ENCODE measurements around the gene MAGT1.
"Not testable (repeated sequence)": the region's sequence is repeated elsewhere in the genome, so short reads cannot be mapped to it uniquely, and the experiment has no call there.

MAGT1 gene

DNA sequence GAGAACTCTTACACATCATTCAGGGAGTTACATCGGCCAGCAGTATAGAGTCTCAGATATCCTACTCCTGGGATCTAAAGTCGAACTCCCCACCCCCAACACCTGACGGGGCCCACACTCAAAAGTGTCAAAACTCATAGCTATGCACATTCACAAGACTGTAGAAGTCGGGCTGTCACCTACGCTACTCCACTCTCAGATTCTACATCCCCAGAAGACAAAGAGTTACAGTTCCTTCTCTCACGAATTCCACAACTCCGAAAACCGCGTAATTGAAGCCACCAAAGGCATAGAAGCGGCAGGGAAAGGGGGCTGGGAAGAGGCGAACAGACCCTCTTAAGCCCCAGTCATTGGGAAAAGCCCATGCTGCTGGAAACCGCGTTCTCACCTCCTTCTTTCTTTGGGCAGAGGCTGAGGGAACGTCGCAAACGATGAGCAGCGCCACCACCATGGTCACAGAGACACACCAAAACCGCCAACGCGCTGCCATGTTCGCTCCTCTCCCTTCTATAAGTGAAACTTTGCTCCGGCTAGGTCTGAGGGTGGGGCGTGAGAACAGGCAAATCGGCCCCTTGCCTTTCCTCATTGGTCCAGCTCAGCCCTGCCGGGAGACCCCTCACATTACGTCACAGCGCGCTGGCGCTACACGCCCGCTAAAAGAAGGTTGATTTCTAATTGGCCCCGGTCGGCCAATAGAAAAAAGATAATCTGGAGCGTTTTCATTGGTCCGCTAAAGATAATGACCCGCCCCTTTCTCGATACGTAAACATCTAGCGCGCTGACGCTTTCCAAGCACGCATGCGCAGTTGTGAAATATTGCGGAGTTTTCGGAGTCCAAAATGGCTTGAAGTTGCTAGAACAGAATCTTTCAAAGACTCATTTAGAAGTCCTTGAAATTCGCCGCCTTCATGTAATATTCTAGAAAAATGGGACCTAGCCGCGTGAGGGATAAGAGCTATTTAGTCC is at the start of gene MAGT1:
Gene MAGT1, minus strand, starts transcription at position 515 of the 966 bp plus-strand sequence. Its CDS starts 25 bp downstream, at position 490.
- DNase-seq = peak; percentile 82 to 89

DNA sequence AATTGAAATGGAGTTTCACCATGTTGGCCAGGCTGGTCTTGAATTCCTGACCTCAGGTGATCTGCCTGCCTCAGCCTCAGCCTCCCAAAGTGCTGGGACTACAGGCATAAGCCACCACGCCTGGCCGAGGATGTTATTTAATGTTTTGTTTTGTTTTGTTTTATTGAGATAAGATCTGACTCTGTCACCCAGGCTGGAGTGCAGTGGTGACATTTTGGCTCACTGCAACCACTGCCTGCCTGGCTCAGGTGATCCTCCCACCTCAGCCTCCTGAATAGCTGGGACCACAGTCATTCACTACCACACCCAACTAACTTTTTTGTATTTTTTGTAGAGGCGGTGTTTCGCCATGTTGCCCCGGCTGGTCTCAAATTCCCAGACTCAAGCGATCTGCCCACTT is 49.8 kb upstream of the MAGT1 start:
- DNase-seq = not testable (repeated sequence)

DNA sequence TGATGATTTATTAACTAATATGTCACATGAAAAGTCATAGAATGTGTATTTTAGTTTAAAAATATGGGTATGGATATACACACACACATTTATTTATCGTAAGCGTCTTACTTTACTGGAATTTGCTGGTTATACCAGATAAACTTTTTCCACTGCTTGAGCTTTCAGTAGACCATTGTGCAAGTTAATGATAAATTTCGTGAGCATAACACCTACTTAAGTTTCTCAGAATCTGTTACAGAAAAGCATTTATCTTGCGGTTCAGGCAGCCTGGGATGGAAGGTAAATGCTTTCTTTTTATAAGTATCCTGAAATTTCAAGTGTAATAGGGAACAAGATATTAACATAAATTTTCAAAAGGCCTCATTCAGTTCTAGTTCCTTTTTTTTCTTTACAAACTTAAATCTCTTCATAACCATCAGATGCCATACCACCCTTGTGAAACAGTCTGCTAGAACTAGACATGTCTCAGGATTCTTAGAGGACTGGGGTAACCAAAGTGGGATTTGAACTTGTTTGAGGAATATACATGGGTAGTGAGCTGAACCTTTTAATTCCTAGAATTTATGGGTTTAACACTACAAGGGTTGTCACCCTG is 42.9 kb upstream of the MAGT1 start:
- DNase-seq = no peak

DNA sequence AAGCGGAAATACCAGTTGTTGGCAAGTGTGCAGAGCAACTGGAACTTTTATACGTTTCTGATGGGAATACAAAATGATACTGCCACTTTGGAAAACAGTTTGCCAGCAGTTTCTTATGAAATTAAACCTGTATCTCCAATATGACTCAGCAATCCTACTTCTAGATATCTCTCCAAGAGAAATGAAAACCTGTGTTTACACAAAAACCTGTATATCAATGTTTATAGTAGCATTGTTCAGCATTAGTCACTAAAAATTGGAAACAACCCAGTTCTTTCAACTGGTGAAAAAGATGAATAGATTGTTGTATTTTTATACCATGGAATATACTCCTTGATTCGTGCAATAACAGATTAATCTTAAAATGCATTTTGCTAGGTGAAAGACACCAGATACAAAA is 42.1 kb upstream of the MAGT1 start:
- no peak for DNase-seq

DNA sequence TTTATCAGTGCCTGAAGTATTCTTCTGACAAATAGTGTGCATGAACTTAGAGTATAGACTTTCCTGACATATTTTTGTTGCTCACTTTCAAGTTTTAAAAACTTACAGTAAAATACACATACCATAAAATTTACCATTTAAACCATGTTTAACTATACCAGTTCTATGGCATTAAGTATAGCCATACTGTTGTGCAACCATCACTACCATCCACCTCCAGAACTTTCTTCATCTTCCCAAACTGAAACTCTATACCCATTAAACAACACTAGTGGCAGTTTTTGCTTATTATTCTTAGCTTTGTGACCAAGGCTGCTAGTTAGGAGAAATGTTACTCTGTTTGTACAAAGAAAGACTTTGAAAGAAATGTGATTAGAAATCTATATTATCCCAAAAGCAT is 41.1 kb upstream of the MAGT1 start:
- no peak for DNase-seq

DNA sequence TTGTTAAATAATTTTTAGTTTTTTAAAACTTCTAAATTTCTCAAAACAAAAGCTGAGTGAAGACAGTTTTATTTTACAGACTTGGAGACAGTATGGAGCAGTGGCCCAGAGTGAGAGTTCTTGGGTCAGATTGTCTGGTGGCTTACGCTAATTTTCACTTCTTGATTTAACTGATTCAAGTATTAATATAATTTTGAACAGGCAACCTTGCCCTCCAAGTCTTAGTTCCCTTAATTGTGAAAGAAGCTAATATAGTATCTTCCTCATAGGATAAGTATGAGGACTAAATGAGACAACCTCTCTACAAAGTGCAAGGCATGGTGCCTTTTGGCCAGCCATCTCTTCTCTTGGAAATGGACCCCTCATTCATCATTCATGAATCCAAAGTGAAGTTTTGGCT is 40.7 kb upstream of the MAGT1 start:
- DNase-seq = no peak

DNA sequence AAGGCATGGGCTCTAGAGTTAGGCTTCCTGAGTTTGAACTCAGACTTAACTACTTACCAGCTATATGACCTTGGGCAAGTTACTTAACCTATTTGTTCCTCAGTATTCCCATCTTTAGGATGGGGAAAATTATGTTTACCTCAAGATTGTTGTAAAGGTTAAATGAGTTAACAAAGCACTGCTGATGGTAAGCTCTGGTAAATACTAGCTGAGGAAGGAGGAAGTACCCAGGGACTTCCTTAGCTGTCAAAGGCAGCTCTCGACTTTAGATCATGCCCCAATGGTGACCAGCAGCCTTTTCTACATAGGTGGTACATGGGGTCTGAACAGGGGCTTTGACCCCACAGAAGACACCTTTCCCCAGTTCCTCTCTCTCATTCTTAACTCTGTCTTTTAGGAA is 35.3 kb upstream of the MAGT1 start:
- no peak for DNase-seq

DNA sequence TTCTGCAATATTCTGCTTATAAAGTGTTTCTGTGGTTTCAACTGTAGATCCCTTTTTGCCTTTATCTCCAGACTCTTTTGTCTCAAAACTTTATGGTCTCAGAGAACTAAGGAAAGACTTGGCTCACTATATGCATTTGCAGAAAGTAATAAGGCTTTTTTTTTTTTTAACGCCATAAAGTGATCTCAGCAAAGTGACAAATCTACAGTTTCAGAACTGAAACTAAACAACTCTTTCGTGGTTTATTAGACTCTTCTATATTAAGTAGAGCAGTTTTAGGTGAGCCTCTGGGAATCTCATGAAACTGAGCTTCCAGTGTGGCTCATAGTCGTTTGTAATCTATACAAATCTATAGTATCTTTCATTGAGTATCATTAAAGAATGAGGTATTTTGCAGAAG is 30.5 kb upstream of the MAGT1 start:
- DNase-seq = no peak

DNA sequence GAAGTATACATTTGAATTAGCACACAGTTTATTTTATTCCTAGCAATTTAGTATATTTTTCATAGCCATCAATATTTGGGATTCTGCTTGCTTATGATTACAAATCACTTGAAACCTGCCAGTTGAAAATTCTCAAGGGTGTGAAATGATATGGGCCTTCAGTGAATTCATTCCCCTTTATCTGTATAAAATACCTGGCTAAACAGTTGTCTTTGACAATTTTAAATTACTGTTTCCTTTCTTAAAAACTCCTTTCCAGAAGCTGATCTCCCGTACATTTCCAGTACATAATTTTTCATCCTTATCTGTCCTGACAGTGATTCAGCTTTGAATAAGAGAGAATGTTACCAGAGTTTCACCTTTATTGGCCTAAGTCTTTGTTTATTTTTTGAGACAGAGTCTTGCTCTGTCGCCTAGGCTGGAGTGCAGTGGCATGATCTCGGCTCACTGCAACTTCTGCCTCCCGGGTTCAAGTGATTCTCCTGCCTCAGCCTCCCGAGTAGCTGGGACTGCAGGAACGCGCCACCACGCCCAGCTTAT is 29.2 kb upstream of the MAGT1 start:
- no peak for DNase-seq

DNA sequence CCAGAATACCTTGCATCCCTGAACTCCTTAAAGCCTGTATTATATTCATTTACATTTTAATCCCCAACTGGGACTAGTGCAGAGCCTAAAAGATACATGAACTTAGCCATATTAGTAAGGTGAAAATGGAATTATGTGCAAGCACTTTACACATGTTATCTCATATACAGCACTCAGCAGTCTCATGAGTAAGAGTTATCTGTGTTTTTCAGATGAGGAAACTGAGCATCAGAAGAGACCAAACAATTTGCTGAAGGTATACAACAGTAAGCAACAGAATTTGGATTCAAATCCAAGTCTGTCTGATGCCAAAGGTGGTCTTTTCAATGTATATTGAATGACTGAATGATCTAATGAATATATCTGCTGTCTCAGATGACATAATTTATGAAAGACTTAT is 27.6 kb upstream of the MAGT1 start:
- DNase-seq = no peak

DNA sequence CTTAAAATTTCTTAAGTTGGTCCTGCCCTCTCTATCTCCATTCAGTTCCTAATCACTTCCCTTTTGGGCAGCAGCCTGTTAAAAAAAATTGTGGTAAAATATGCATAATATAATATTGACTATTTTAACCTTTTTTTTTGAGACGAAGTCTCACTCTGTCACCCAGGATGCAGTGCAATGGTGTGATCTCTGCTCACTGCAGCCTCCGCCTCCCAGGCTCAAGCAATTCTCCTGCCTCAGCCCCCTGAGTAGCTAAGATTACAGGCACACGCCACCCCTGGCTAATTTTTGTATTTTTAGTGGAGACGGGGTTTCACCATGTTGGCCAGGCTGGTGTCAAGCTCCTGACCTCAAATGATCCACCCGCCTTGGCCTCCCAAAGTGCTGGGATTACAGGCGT is 24.1 kb upstream of the MAGT1 start:
- not testable (repeated sequence) for DNase-seq

DNA sequence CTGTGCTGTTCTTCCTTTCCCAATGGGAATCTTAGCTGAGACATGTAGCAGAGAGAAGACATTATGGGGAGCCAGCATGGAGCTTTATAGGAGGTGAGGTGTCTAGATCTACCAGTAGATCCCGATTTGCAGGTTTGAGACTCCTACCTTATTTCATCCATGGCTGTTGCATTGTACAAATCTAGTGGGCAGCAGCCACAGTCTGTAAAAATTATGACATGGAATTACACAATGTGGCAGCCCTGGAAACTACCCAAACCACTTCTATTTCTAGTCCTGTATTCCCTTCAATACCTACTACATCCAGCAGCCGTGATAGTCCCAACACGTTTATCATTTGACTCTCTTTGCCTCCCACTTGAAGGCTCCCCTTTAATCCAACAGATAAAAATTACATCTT is 23.3 kb upstream of the MAGT1 start:
- DNase-seq = no peak

DNA sequence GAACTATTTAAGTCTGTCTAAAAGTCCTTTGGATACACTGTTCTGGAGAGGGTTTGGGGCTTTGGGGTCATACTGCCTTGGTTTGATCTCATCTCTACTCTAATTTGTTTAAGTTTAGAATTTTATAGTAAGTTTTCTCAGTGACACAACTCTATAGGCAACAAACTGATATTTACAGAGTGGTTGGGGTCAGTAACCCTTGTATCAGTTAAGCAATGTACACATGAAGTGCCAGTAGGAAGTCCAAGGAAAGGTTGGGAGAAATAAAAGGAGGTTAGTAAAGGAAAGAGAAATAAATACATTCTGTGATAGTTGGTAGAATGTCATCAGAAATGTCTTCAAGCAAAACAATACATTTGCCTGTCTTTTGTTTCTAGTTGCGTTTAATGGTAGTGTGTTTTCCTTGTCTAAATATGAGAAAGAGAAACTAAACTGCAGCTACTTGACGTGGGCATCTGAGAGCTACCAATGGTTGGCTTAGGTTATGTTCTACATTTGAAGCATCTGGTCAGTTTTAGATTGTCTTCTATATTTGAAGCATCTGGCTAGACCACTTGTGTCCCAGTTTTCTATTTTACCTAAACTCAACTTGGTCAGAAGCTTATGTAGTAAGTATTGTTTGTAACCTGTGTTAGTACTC is 22.2 kb upstream of the MAGT1 start:
- DNase-seq = no peak

DNA sequence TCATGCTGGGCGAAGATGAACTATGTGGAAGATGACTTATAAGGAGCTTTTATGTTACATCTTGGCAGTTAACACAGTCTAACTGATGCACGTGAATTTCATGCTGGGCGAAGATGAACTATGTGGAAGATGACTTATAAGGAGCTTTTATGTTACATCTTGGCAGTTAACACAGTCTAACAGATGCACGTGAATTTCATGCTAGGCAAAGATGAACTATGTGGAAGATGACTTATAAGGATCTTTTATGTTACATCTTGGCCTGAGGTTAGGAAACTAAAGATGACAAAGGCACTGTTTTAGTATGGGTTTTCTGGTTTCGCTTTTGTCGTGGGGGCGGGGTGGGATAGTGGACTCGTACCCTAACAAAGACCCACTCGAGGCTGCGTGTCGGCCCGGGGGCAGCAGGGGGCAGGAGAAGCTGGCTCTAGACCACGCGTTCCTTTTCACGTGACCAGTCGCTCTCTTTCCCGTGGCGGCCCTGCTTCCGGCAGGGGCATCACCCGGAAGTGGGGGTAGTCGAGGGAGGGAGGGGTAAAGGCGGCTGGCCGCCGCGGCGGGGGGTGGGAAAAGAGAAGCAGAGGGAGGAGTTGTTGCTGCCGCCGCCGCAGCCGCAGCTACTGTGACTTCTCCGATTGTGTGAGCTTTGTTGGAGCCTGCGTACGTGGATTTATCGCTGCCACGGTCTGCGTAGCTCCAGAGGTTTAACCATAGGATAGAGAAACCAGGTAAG is 15.0 kb upstream of the MAGT1 start, which contains the start of gene ATP7A:
Gene ATP7A, plus strand, starts transcription at position 586 of the 733 bp plus-strand sequence. CDS start 60,949 bp downstream, outside the sequence.
- peak; percentile 87 to 91 for DNase-seq

DNA sequence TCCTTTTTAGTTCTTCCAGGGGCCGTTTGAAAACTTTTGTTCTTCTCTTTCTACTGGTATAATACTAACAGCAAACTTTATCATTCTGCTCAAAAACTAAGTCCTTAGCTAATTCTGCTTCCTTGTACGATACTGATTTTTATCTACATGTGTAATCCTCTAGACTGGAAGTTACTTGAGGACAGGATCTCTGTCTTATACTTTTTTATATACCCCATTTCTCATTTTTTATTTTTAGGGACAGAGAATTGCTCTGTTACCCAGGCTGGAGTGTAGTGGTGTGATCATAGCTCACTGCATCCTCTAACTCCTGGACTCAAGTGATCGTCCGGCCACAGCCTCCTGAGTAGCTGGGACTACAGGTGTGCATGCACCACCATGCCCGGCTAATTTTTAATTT is 6.3 kb upstream of the MAGT1 start:
- DNase-seq = no peak

DNA sequence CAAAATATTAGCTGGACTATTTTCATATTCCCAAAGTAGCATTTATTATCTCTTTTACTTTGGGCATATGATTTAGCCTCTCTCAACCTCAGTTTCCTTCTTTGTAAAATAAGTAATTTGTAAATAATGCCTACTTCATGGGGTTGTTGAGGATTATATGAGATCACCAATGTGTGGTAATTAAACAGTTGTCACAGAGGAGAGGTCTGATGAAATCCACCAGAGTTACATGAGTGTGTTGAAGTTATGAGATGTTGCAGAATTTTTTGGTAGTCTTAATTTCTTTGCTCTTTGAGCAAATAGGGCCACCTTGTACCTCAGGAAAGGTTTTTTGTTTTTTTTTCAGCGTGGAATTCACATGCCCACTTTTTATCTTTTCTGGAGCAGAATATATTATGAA is 5.5 kb upstream of the MAGT1 start:
- DNase-seq = no peak

DNA sequence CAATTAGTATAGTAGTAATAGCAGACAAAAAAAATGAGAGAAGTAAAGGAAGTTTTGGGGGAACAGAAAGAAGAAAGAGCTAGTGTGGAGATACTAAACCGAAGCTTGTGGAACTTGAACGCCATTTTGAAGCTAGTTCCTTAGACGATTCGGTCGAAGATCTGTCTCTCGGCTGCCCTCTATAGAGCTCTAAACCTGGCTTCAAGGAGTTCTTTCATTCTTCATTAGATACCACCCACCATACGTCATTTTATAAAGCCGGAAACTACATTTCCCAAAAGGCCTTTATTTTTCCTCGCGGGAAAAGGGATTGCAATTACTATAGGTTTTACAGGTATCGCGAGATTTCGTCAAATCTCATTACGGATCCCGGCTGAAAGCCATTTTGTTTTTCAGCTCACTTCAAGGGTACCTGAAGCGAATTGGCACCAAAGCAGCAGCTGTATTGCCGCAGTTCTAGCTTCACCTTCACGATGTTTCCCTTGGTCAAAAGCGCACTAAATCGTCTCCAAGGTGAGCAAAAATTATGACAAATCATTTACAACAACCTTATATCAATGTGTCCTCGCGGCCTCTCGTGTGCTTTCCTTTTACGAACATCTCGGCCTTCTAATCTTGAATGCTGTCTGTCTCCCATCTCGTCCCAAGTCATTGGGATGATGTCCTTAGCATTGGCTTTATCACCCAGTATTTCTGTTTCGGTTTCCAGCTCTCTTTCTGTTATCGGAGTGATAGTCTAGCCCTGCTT is 4.0 kb upstream of the MAGT1 start, which contains the start of gene COX7B:
Gene COX7B, plus strand, starts transcription at position 388 of the 748 bp plus-strand sequence. Its CDS starts 86 bp downstream, at position 474.
- peak; percentile 32 to 56 for DNase-seq

DNA sequence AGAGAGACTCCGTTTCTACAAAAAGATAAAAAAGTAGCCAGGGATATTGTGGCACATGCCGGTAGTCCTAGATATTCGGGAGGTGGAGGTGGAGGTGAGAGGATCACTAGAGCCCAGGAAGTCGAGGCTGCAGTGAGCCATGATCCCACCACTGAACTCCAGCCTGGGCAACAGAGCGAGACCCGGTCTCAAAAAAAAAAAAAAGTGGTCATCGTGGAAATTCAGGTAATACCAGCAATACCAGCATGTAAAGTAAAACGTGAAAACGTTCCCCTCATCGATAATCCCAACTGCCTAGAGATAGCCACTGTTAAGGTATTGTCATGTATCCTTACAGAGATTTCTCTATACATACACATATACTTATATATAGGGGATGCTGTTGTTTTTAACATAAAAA is 1.5 kb downstream of the MAGT1 start:
- no peak for DNase-seq

DNA sequence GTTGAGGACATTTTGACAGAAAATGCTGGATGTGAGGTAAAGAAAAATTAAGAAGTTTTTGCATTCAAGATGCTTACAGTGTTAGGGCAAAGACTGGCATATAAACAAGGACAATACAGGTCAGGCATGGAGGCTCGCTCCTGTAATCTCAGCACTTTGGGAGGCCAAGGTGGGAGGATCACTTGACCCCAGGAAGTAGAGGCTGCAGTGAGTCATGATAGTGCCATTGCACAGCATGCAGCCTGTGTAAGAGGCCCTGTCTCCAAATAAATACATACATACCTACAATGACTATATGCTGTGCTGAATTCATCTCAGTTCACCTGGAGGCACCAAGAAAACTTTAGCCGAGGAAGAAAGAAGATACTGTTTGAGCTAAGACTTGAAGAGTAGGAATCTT is 2.3 kb downstream of the MAGT1 start:
- no peak for DNase-seq

DNA sequence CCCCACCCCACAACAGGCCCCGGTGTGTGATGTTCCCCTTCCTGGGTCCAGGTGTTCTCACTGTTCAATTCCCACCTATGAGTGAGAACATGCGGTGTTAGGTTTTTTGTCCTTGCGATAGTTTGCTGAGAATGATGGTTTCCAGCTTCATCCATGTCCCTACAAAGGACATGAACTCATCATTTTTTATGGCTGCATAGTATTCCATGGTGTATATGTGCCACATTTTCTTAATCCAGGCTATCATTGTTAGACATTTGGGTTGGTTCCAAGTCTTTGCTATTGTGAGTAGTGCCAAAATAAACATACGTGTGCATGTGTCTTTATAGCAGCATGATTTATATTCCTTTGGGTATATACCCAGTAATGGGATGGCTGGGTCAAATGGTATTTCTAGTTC is 13.8 kb downstream of the MAGT1 start:
- DNase-seq = not testable (repeated sequence)

DNA sequence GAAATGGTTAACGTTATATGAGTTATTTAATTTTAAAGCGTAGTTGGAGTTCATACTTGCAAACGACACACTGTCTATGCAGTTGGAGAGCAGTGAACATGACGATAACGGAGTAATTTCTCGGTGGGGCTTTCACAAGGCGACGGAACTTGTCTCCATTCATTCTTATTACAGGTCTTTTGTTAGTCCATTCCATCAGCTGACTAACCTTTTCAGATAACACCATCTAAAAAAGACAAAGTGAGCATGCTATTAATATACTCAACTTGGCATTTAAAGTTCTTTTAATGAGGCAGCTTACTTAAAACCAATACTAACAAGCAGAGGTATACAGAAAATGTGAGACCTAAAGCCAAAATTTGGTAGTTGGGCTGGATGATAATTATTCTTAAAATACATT is 19.9 kb downstream of the MAGT1 start:
- DNase-seq = no peak

DNA sequence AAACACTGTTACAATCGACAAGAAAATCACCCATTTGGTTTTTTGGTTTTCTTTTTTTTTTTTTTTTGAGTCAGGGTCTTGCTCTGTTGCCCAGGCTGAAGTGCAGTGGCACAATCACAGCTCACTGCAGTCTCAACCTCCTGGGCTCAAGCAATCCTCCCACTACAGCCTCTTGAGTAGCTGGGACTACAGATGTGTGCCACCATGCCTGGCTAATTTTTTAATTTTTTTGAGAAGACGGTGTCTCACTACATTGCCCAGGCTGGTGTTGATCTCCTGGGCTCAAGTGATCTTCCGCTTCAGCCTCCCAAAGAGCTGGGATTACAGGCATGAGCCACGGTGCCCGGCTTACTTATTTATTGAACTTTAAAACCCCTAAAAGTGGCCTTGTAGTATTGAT is 63.7 kb downstream of the MAGT1 start:
- not testable (repeated sequence) for DNase-seq

All from activated CD4-positive, alpha-beta T cell treated with anti-CD3 and anti-CD28 coated beads, Interleukin-2, amount 50 U/mL, for 48 hours (primary cell).